ENCODE results near the gene B4GALT5. TPM values are rescaled to one million over a fixed set of nuclear protein-coding genes. Genes with fewer than 3 reads are reported as not detected.

B4GALT5 gene
- total RNA-seq, 1 experiment from 2014 or later = 65.0 TPM

- no TSS peak for BruUV-seq (replicated peaks)
- no peak overlapping the region for H3K4me3 Mint-ChIP-seq (ENCODE audit: unreplicated experiment)
- ChIA-PET CTCF (interaction anchor here (0.6 to 10.0 kb wide), 20 partner anchors 9 to 293 kb away, joined by 3 to 572 read pairs (median 4); partner anchors contain the start of gene PTGIS), POLR2A (no interaction called here)
- H3K27me3 ChIP-seq (replicated peaks; ENCODE audit: control insufficient read depth, insufficient read depth, low read length) = no peaks in the 10 kb centered on the region
- no peaks in the 10 kb centered on the region for H3K36me3 ChIP-seq (ENCODE audit: control insufficient read depth, insufficient read depth, low read length)
- no peaks in the 10 kb centered on the region for H3K27me3 Mint-ChIP-seq (ENCODE audit: insufficient read depth, unreplicated experiment)
- peaks cover 21% of the 10 kb centered on the region for H3K4me1 ChIP-seq
- H3K9me3 ChIP-seq = no peaks in the 10 kb centered on the region
- peak; percentile 78 to 83 for TF ChIP-seq CTCF (IDR thresholded peaks at IDR 0.05; ENCODE audit: insufficient read depth in 1 of 2, low read depth in 1 of 2, low read length in 1 of 2, severe bottlenecking in 1 of 2, unreplicated experiment in 1 of 2)
- no peak overlapping the region for H3K27ac Mint-ChIP-seq (ENCODE audit: unreplicated experiment)
- no peak overlapping the region for H3K4me3 ChIP-seq (ENCODE audit: low read depth, low read length)
- peak; percentile 81 to 88 for DNase-seq
- peaks cover 28% of the 10 kb centered on the region for H3K4me1 Mint-ChIP-seq (ENCODE audit: low read depth, unreplicated experiment)
- no peaks in the 10 kb centered on the region for H3K36me3 Mint-ChIP-seq (ENCODE audit: insufficient read depth, unreplicated experiment)
- intact Hi-C loops (cut with micrococcal nuclease; ENCODE audit: unreplicated experiment) = loop anchor here (1.0 kb wide), 1 partner anchor 62 kb away; no protein-coding TSS in a partner anchor
- no peaks in the 10 kb centered on the region for H3K9me3 Mint-ChIP-seq (ENCODE audit: unreplicated experiment)
Measured at GRCh38 chr20:49603209-49603627, 110.5 kb downstream of the B4GALT5 start.

GRCh38 chr20:49602345-49603208 lies 111.1 kb downstream of the B4GALT5 start:
- no TSS peak for BruUV-seq (replicated peaks)
- TF ChIP-seq CTCF (IDR thresholded peaks at IDR 0.05; ENCODE audit: insufficient read depth in 1 of 2, low read depth in 1 of 2, low read length in 1 of 2, severe bottlenecking in 1 of 2, unreplicated experiment in 1 of 2) = no peak
- no peak overlapping the region for H3K27ac Mint-ChIP-seq (ENCODE audit: unreplicated experiment)
- Histone ChIP-seq H3K27me3 (replicated peaks; ENCODE audit: control insufficient read depth, insufficient read depth, low read length) (no peaks in the 10 kb centered on the region), H3K4me3 (ENCODE audit: low read depth, low read length) (no peak overlapping the region), H3K4me1 (peaks cover 21% of the 10 kb centered on the region), H3K9me3 (no peaks in the 10 kb centered on the region), H3K36me3 (ENCODE audit: control insufficient read depth, insufficient read depth, low read length) (no peaks in the 10 kb centered on the region)
- POLR2A ChIA-PET = no interaction called here
- H3K27me3 Mint-ChIP-seq (ENCODE audit: insufficient read depth, unreplicated experiment) = no peaks in the 10 kb centered on the region
- no peaks in the 10 kb centered on the region for H3K9me3 Mint-ChIP-seq (ENCODE audit: unreplicated experiment)
- H3K4me3 Mint-ChIP-seq (ENCODE audit: unreplicated experiment) = no peak overlapping the region
- CTCF ChIA-PET = interaction anchor here (0.6 to 10.0 kb wide), 15 partner anchors 8 to 234 kb away, joined by 3 to 572 read pairs (median 3); no protein-coding TSS in a partner anchor
- intact Hi-C loops (cut with micrococcal nuclease; ENCODE audit: unreplicated experiment) = loop anchor here (1.0 kb wide), 1 partner anchor 61 kb away; no protein-coding TSS in a partner anchor
- no peak for DNase-seq
- H3K36me3 Mint-ChIP-seq (ENCODE audit: insufficient read depth, unreplicated experiment) = no peaks in the 10 kb centered on the region
- peaks cover 27% of the 10 kb centered on the region for H3K4me1 Mint-ChIP-seq (ENCODE audit: low read depth, unreplicated experiment)

GRCh38 chr20:49601153-49601924 lies 112.3 kb downstream of the B4GALT5 start:
- POLR2A ChIA-PET = interaction anchor here (0.6 to 1.0 kb wide), 3 partner anchors 7 to 61 kb away, joined by 3 to 4 read pairs (median 3); no protein-coding TSS in a partner anchor
- DNase-seq = no peak
- Mint-ChIP-seq H3K4me1 (ENCODE audit: low read depth, unreplicated experiment) (peaks cover 27% of the 10 kb centered on the region), H3K4me3 (ENCODE audit: unreplicated experiment) (no peak overlapping the region), H3K9me3 (ENCODE audit: unreplicated experiment) (no peaks in the 10 kb centered on the region), H3K27ac (ENCODE audit: unreplicated experiment) (peak overlapping the region; percentile 66), H3K36me3 (ENCODE audit: insufficient read depth, unreplicated experiment) (no peaks in the 10 kb centered on the region), H3K27me3 (ENCODE audit: insufficient read depth, unreplicated experiment) (no peaks in the 10 kb centered on the region)
- H3K9me3 ChIP-seq = no peaks in the 10 kb centered on the region
- no peak for TF ChIP-seq CTCF (IDR thresholded peaks at IDR 0.05; ENCODE audit: insufficient read depth in 1 of 2, low read depth in 1 of 2, low read length in 1 of 2, severe bottlenecking in 1 of 2, unreplicated experiment in 1 of 2)
- no peaks in the 10 kb centered on the region for H3K36me3 ChIP-seq (ENCODE audit: control insufficient read depth, insufficient read depth, low read length)
- intact Hi-C loops (cut with micrococcal nuclease; ENCODE audit: unreplicated experiment) = no loop called here
- H3K4me3 ChIP-seq (ENCODE audit: low read depth, low read length) = no peak overlapping the region
- no peaks in the 10 kb centered on the region for H3K27me3 ChIP-seq (replicated peaks; ENCODE audit: control insufficient read depth, insufficient read depth, low read length)
- peaks cover 21% of the 10 kb centered on the region for H3K4me1 ChIP-seq
- no TSS peak for BruUV-seq (replicated peaks)
- CTCF ChIA-PET = interaction anchor here (0.7 to 10.0 kb wide), 9 partner anchors 7 to 244 kb away, joined by 3 to 572 read pairs (median 4); no protein-coding TSS in a partner anchor

Data from Caco-2 (cell line).